ENCODE measurements around the gene STAB2.

Gene STAB2

GRCh38 chr12:103586791-103587370 lies at the start of gene STAB2:
Gene STAB2 (plus strand): TSS chr12:103587273. CDS start chr12:103587477, 204 bp downstream.
- no peak for DNase-seq

- no peak for DNase-seq
These were observed 48.7 kb upstream of the STAB2 start for GRCh38 chr12:103538397-103538796.

- DNase-seq, result no peak
These were observed 46.8 kb upstream of the STAB2 start for GRCh38 chr12:103540319-103540718.

DNA sequence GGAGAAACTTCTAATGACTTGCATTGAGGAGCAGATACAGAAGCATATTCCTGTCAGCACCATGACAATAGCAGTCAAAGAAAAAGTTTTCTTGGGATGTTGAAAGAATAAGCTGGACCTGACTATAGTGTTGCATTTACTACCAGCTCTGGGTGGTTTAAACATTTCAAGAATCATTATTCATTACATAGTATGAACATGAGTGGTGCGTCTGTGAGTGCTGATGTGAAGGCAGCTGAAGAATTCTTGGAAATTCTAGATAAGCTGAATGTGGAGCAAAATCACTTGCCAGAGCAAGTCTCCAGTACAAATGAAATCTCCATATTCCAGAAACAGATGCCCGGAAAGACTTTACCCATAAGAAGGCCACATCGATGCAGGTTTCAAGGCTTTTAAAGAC lies 45.0 kb upstream of the STAB2 start:
- DNase-seq, result no peak

DNA sequence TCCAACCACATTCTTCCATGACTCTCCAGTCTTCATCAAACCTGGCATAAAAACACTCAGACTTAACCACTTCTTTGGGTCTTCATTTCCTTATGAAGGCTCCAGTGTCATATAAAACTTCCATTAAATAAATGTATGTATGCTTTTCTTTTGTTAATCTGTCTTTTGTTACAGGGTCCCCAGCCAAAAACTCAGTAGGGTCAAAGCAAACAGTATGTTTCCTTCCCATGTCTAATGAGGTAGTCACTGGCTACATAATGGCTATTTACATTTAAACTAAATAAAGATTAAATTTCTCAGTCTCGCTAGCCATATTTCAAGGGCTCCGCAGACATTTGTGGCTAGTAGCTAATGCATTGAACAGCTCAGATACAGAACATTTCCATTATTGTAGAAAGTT lies 40.1 kb upstream of the STAB2 start:
- DNase-seq, result no peak

GRCh38 chr12:103547376-103547775 lies 39.7 kb upstream of the STAB2 start:
- no peak for DNase-seq

- no peak for DNase-seq
These were observed 39.1 kb upstream of the STAB2 start for GRCh38 chr12:103547929-103548328.

- DNase-seq, result peak in 47 of 56 donors; percentile 1 to 85 (median 27)
These were observed 38.2 kb upstream of the STAB2 start for GRCh38 chr12:103548622-103549601.

DNA sequence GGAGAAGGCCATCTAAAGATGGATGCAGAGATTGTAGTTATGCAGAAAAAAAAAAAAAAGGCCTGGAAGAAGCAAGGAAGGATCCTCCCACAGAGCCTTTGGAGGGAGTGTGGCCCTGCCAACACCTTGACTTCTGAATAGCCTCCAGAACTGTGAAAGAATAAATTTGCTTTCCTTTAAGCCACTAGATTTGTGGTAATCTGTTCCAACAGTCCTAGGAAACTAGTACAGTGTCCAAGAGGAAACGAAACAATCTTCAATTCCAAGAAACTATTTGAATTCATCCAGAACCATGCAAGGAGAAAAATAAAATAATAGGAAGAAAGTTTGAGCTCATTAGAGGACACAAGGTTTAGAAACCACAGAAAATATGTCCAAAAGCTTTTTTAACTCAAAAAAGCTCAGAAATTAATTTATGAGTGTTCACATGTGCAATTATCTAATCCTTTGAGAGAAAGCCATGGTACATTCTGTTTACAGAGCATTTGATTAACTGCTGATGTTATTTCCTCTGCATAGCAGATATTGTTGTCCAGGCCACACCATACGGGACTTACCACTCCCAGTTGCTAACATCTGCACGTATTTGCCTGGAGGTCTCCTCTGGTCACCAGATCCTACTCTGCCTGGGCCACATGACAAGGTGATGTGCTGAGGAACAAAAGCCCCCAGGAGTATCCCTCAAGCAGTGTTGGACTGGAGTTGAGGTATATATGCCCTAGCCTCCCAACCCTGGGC lies 30.0 kb upstream of the STAB2 start:
- no peak for DNase-seq

GRCh38 chr12:103557628-103558010 lies 29.5 kb upstream of the STAB2 start:
- DNase-seq, result no peak

GRCh38 chr12:103558879-103559278 lies 28.2 kb upstream of the STAB2 start:
- DNase-seq, result no peak

- DNase-seq, result no peak
These were observed 26.4 kb upstream of the STAB2 start for GRCh38 chr12:103560604-103561101.

DNA sequence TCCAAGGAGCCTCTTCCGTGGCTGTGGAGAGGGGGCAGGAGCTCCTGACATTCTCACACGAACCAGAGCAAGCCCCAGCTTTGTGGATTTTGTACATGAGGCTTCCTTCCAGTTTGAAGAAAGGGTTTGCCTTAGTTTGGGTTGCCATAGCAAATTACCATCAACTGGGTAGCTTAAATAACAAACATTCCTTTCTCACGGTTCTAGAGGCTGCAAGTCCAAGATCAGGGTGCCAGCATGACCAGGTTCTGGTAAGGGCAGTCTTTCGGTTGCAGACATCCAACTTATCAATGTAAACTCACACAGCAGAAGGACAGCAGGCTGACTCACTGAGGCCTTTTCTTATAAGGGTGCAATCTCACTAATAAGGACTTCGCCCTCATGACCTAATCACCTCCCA lies 25.9 kb upstream of the STAB2 start:
- DNase-seq, result no peak

- no peak for DNase-seq
These were observed 20.7 kb upstream of the STAB2 start for GRCh38 chr12:103566398-103566797.

- no peak for DNase-seq
These were observed 17.8 kb upstream of the STAB2 start for GRCh38 chr12:103569278-103569677.

DNA sequence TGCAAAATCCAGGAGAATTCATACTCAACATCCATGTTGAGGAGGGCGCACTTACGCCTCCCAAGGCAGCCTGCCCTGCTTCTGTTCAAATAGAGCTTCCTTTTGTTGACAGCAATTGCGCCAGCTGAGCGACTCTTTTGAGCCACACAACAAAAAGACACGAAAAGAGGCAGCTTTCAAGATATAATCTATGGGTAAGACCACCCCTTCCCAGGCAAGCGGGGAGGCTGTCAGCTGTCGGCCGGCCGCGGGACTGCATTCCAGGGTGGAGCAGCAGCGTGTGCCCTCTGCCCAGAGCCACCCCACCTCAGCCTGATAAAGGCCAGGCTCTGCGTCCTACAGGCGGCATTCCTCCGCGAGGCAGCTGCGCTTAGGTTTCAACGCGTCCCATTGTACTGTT lies 15.8 kb upstream of the STAB2 start:
- peak in 13 of 56 donors; percentile 1 to 47 (median 5) for DNase-seq

GRCh38 chr12:103572312-103573045 lies 14.6 kb upstream of the STAB2 start:
- DNase-seq, result no peak

DNA sequence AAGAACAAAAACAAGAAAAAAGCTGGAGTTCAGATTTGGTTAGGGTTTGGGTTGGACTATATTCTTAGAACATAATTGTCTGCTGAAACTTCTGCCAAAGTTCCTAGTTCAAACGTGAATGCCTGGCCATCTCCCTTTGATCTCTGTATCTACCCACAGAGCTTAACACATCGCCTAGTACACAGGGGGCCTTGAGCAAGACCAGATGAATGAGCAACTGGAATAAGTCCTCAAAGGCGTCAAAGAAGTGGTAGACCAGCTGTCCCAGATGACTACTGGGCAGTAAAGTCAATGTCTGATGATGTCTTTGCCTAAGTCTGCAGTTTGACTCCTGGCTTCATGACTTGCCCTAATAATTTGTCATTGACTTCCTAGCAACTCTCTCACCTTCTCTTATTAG lies 13.9 kb upstream of the STAB2 start:
- DNase-seq, result no peak

DNA sequence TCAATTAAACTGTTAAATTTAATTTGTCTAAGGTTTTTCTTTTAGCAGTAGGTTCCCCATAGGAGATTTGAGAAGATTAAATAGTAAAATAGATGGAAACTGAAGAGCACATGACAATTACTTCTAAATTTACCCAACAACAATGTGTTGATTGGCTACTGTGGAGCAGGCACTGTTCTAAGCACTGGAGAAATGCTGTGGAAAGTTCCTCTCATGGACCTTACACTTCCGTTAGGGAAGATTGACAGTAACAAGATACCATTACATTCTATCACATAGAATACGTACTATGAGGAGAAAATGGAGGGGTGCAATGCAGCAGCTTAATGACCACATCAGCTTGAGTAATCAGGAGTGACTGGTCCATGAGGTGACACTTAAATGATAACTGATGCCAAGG lies 8.1 kb upstream of the STAB2 start:
- no peak for DNase-seq

GRCh38 chr12:103580026-103580425 lies 7.0 kb upstream of the STAB2 start:
- no peak for DNase-seq

GRCh38 chr12:103583008-103583407 lies 4.1 kb upstream of the STAB2 start:
- no peak for DNase-seq
